HG03175 (cell line): ENCODE results near the gene LAMC2.
"Not testable (repeated sequence)": the region's sequence is repeated elsewhere in the genome, so short reads cannot be mapped to it uniquely, and the experiment has no call there.

Experiments
- ATAC-seq: cut with Tn5 transposase; IDR thresholded peaks from one replicate; pipeline ENCODE4 v1.9.1; 2021; ENCODE audit warnings: mild to moderate bottlenecking, moderate library complexity; ENCODE audit not compliant: unreplicated experiment

The LAMC2 gene

GRCh38 chr1:183185941-183186490 lies at the start of gene LAMC2:
LAMC2 (plus strand) TSS chr1:183186264; CDS start chr1:183186353, 89 bp downstream.
- ATAC-seq: no peak

- ATAC-seq: no peak
Observed at GRCh38 chr1:183137782-183138181, 48.3 kb upstream of the LAMC2 start.

GRCh38 chr1:183138301-183138700 lies 47.8 kb upstream of the LAMC2 start:
- no peak for ATAC-seq

GRCh38 chr1:183139281-183139942 lies 46.7 kb upstream of the LAMC2 start:
- ATAC-seq: no peak

- ATAC-seq: no peak
Observed at GRCh38 chr1:183140633-183141032, 45.4 kb upstream of the LAMC2 start.

- ATAC-seq: no peak
Observed at GRCh38 chr1:183142171-183142570, 43.9 kb upstream of the LAMC2 start.

GRCh38 chr1:183143576-183144315 lies 42.3 kb upstream of the LAMC2 start:
- no peak for ATAC-seq

- ATAC-seq: no peak
Observed at GRCh38 chr1:183144752-183145151, 41.3 kb upstream of the LAMC2 start.

- no peak for ATAC-seq
Observed at GRCh38 chr1:183147735-183148134, 38.3 kb upstream of the LAMC2 start.

GRCh38 chr1:183148599-183148998 lies 37.5 kb upstream of the LAMC2 start:
- ATAC-seq: no peak

GRCh38 chr1:183149273-183149672 lies 36.8 kb upstream of the LAMC2 start:
- ATAC-seq: no peak

GRCh38 chr1:183150032-183150431 lies 36.0 kb upstream of the LAMC2 start:
- ATAC-seq: not testable (repeated sequence)

- ATAC-seq: no peak
Observed at GRCh38 chr1:183150445-183150844, 35.6 kb upstream of the LAMC2 start.

GRCh38 chr1:183152180-183152579 lies 33.9 kb upstream of the LAMC2 start:
- ATAC-seq: no peak

- no peak for ATAC-seq
Observed at GRCh38 chr1:183155939-183156338, 30.1 kb upstream of the LAMC2 start.

- no peak for ATAC-seq
Observed at GRCh38 chr1:183159960-183160359, 26.1 kb upstream of the LAMC2 start.

- no peak for ATAC-seq
Observed at GRCh38 chr1:183161391-183161790, 24.7 kb upstream of the LAMC2 start.

- ATAC-seq: no peak
Observed at GRCh38 chr1:183163316-183163715, 22.7 kb upstream of the LAMC2 start.

GRCh38 chr1:183164340-183164739 lies 21.7 kb upstream of the LAMC2 start:
- ATAC-seq: no peak

- ATAC-seq: no peak
Observed at GRCh38 chr1:183164963-183165362, 21.1 kb upstream of the LAMC2 start.

GRCh38 chr1:183165456-183165855 lies 20.6 kb upstream of the LAMC2 start:
- no peak for ATAC-seq

GRCh38 chr1:183166454-183166853 lies 19.6 kb upstream of the LAMC2 start:
- ATAC-seq: no peak
